ENCODE data around the gene PEX6. TPM values are rescaled to one million over a fixed set of nuclear protein-coding genes. Genes with fewer than 3 reads are reported as not detected.

Gene PEX6
- total RNA-seq, 3 donors from 2014 or later: 13.0 to 22.3 (median 18.9) TPM

- Histone ChIP-seq H3K36me3 (no peaks in the 10 kb centered on the region), H3K27me3 (no peaks in the 10 kb centered on the region), H3K9me3 (no peaks in the 10 kb centered on the region), H3K4me1 (peaks cover under 1 to 7% of the 10 kb centered on the region in 2 donors), H3K4me3 (peak overlapping the region; percentile 88 to 92 (median 90)), H3K27ac (peak overlapping the region; percentile 85 to 92)
- DNase-seq (ENCODE audit: low spot score in 2 of 2): no peak
- TF ChIP-seq, protein P1, sequence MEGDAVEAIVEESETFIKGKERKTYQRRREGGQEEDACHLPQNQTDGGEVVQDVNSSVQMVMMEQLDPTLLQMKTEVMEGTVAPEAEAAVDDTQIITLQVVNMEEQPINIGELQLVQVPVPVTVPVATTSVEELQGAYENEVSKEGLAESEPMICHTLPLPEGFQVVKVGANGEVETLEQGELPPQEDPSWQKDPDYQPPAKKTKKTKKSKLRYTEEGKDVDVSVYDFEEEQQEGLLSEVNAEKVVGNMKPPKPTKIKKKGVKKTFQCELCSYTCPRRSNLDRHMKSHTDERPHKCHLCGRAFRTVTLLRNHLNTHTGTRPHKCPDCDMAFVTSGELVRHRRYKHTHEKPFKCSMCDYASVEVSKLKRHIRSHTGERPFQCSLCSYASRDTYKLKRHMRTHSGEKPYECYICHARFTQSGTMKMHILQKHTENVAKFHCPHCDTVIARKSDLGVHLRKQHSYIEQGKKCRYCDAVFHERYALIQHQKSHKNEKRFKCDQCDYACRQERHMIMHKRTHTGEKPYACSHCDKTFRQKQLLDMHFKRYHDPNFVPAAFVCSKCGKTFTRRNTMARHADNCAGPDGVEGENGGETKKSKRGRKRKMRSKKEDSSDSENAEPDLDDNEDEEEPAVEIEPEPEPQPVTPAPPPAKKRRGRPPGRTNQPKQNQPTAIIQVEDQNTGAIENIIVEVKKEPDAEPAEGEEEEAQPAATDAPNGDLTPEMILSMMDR (IDR thresholded peaks at IDR 0.05): no peak
- no peak for TF ChIP-seq POLR2AphosphoS5 (IDR thresholded peaks at IDR 0.05)
- no peak for TF ChIP-seq POLR2A (IDR thresholded peaks at IDR 0.05)
- intact Hi-C loops (cut with DNase I; ENCODE audit: low total_unique reads): loop anchor here (10.0 kb wide), 1 partner anchor 1050 kb away; no protein-coding TSS in a partner anchor
These were observed 6.0 kb upstream of the PEX6 start for GRCh38 chr6:42984924-42985475.

GRCh38 chr6:42984001-42984923 lies 5.3 kb upstream of the PEX6 start, which contains the start of gene PPP2R5D:
Gene PPP2R5D (plus strand): TSS chr6:42984570. CDS start chr6:42984678, 108 bp downstream.
- H3K27me3 ChIP-seq: no peaks in the 10 kb centered on the region
- H3K27ac ChIP-seq: peak within 1 kb of the TSS; percentile 85 to 92
- H3K36me3 ChIP-seq: no peaks in the 10 kb centered on the region
- intact Hi-C loops (cut with DNase I; ENCODE audit: low total_unique reads): loop anchor here (10.0 kb wide), 1 partner anchor 1049 kb away; no protein-coding TSS in a partner anchor
- H3K4me1 ChIP-seq: peaks cover 7% of the 10 kb centered on the region in 2 donors
- DNase-seq (ENCODE audit: low spot score in 2 of 2): peak; percentile 98
- H3K4me3 ChIP-seq: peak within 1 kb of the TSS; percentile 88 to 92 (median 90)
- peak; percentile 55 for TF ChIP-seq POLR2A (IDR thresholded peaks at IDR 0.05)
- TF ChIP-seq, protein P1 (IDR thresholded peaks at IDR 0.05): peak in 2 of 3 donors; percentile 26 to 32
- peak; percentile 39 to 55 (median 49) for TF ChIP-seq POLR2AphosphoS5 (IDR thresholded peaks at IDR 0.05)
- H3K9me3 ChIP-seq: no peaks in the 10 kb centered on the region

DNA sequence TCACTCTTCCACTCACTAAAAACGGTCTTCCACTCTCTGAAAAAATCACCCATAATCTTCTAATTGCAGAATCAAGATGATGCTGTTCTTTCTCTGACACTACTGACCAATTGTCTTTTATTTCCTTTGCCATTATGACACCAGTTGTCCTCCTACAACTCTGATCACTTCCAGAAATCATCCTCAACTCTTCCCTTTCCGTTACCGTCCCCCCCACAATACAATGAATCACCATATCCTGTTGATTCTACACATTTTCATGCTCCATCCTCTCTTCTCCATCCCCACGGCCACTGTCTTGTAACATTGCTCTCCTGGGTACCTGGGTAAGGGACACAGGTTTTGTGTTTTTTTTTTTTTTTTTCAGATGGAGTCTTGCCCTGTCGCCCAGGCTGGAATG lies 2.9 kb upstream of the PEX6 start:
- intact Hi-C loops (cut with DNase I; ENCODE audit: low total_unique reads): loop anchor here (10.0 kb wide), 1 partner anchor 1047 kb away; no protein-coding TSS in a partner anchor
- H3K36me3 ChIP-seq: no peaks in the 10 kb centered on the region
- H3K4me3 ChIP-seq: no peak overlapping the region
- TF ChIP-seq POLR2AphosphoS5 (IDR thresholded peaks at IDR 0.05) (no peak), POLR2A (IDR thresholded peaks at IDR 0.05) (no peak)
- TF ChIP-seq, protein P1 (IDR thresholded peaks at IDR 0.05): no peak
- H3K9me3 ChIP-seq: no peaks in the 10 kb centered on the region
- no peak overlapping the region for H3K27ac ChIP-seq
- no peak for DNase-seq (ENCODE audit: low spot score in 2 of 2)
- peaks cover 7 to 16% of the 10 kb centered on the region in 2 donors for H3K4me1 ChIP-seq
- no peaks in the 10 kb centered on the region for H3K27me3 ChIP-seq

DNA sequence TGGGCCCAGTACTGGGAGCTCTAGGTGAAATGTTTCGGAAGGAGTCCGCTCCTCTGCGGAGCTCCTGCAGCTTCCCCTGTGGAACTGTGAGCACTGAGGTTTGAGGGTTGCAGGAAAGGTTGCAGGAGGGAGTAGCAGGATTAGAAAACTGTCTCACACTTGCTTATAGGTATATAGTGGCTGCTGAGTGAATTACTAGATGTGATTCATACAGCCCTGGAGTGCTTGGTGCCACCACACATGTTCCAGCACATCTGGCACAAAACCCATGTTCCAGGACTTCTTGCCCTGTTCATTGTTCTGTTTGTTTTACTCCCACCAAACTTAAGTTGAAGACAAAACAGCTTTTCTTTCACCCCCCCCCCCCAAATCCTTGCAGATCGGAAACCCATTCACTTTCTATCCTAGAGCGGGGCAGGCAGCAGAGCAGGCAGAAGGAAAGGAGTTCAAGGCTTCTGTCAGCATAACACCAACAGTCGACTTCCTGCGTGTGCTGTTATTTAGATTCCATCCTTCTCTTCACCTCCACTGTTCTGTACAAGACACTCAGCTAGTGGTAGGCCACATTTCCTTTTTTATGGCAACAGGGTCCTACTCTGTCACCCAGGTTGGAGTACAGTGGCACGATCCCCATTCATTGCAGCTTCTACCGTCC lies 669 bp upstream of the PEX6 start:
- Histone ChIP-seq H3K36me3 (no peaks in the 10 kb centered on the region), H3K27ac (peak overlapping the region; percentile 89 to 94), H3K4me1 (peaks cover 0 to 18% of the 10 kb centered on the region in 2 donors), H3K27me3 (no peaks in the 10 kb centered on the region), H3K9me3 (no peaks in the 10 kb centered on the region), H3K4me3 (peak overlapping the region; percentile 85 to 97 (median 96))
- DNase-seq (ENCODE audit: low spot score in 2 of 2): no peak
- TF ChIP-seq POLR2AphosphoS5 (IDR thresholded peaks at IDR 0.05): no peak
- TF ChIP-seq POLR2A (IDR thresholded peaks at IDR 0.05): no peak
- TF ChIP-seq, protein P1 (IDR thresholded peaks at IDR 0.05): no peak
- intact Hi-C loops (cut with DNase I; ENCODE audit: low total_unique reads): loop anchor here (10.0 kb wide), 1 partner anchor 1045 kb away; no protein-coding TSS in a partner anchor

All from breast epithelium (tissue), 4 donors.